ENCODE results near the gene ABO.

ABO gene

DNA sequence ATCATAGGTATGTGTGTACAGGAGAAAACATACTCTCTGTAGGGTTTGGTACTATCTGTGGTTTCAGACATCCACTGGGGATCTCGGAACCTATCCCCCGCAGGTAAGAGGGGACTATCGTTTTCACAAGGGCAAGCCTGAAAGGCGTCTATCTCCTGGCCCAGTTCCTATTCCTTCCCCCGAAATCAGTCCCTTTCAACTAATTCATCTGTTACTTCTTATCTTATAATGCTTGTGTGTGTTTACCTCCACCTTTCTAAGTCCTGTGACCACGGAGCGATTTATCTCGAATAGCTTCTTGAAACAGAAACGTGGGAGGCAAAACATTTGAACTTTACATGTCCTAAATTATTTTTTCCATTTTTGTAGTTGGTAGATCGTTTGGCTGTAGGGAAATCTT lies 11.4 kb downstream of the ABO start:
- Histone ChIP-seq H3K9me2 (replicated peaks; ENCODE audit: control insufficient read depth, low read length) (no peaks in the 10 kb centered on the region), H3K9me3 (ENCODE audit: control insufficient read depth, insufficient read depth, low read length) (no peaks in the 10 kb centered on the region), H3K79me2 (ENCODE audit: control insufficient read depth, low read length) (no peaks in the 10 kb centered on the region), H3K36me3 (ENCODE audit: control insufficient read depth, low read length) (no peaks in the 10 kb centered on the region), H3K4me1 (ENCODE audit: control insufficient read depth, low read length) (no peaks in the 10 kb centered on the region), H3K27me3 (ENCODE audit: control insufficient read depth, low read length) (peaks cover 3% of the 10 kb centered on the region), H3K27ac (ENCODE audit: low read depth, low read length) (no peak overlapping the region), H4K20me1 (ENCODE audit: control insufficient read depth, insufficient read depth, low read depth, low read length) (no peaks in the 10 kb centered on the region), H3K4me2 (ENCODE audit: low read length) (no peak overlapping the region), H3K4me3 (ENCODE audit: low read length) (no peak overlapping the region), H3F3A (ENCODE audit: control insufficient read depth, insufficient read depth) (no peaks in the 10 kb centered on the region)
- TF ChIP-seq EZH2phosphoT487 (IDR thresholded peaks at IDR 0.05; ENCODE audit: borderline replicate concordance, low read length), result no peak
- TF ChIP-seq, protein P1, sequence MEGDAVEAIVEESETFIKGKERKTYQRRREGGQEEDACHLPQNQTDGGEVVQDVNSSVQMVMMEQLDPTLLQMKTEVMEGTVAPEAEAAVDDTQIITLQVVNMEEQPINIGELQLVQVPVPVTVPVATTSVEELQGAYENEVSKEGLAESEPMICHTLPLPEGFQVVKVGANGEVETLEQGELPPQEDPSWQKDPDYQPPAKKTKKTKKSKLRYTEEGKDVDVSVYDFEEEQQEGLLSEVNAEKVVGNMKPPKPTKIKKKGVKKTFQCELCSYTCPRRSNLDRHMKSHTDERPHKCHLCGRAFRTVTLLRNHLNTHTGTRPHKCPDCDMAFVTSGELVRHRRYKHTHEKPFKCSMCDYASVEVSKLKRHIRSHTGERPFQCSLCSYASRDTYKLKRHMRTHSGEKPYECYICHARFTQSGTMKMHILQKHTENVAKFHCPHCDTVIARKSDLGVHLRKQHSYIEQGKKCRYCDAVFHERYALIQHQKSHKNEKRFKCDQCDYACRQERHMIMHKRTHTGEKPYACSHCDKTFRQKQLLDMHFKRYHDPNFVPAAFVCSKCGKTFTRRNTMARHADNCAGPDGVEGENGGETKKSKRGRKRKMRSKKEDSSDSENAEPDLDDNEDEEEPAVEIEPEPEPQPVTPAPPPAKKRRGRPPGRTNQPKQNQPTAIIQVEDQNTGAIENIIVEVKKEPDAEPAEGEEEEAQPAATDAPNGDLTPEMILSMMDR (IDR thresholded peaks at IDR 0.05; ENCODE audit: low read depth, low read length, poor library complexity, severe bottlenecking), result no peak

DNA sequence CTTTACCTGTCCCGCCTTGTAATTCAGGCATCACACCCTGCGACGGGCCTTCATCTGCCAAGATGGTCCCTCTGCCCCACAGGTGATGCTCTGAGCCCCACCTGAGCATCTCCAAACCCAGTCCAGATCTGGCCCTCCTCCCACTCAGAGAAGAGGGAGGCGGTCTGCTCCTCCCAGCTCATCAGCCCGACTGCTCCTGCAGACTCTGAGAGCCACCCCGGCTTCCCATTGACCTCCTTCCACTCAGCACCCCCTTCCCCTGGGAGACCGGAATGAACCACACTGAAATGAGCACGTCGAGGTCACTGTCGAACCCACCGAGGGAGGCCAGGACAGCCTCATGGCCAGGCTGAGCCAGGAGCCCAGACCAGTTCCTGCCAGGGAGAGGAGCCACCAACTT lies 12.8 kb downstream of the ABO start:
- no peaks in the 10 kb centered on the region for H3F3A ChIP-seq (ENCODE audit: control insufficient read depth, insufficient read depth)

DNA sequence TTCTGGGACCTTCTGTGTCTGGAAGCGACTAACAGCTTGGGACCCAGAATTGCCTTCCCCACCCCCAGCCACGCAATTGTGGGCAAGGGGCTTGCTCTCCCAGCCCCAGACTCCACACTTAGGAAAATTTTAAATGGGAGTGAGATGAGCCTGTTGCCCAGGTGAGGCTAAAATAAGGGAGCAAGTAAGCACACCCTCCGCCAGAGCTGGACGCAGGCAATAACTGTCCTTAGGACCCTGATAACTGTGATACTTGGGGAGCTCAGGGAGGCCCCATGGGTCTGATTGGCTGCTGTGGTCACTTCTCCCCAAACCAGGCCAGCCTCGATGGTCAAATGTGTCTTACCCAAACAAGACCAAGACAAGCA lies 13.3 kb downstream of the ABO start:
- H3K9me3 ChIP-seq (ENCODE audit: control insufficient read depth, insufficient read depth, low read length), result no peaks in the 10 kb centered on the region
- H4K20me1 ChIP-seq (ENCODE audit: control insufficient read depth, insufficient read depth, low read depth, low read length), result no peaks in the 10 kb centered on the region
- TF ChIP-seq EZH2phosphoT487 (IDR thresholded peaks at IDR 0.05; ENCODE audit: borderline replicate concordance, low read length), result no peak
- TF ChIP-seq, protein P1 (IDR thresholded peaks at IDR 0.05; ENCODE audit: low read depth, low read length, poor library complexity, severe bottlenecking), result no peak
- H3K4me1 ChIP-seq (ENCODE audit: control insufficient read depth, low read length), result no peaks in the 10 kb centered on the region
- H3K4me2 ChIP-seq (ENCODE audit: low read length), result no peak overlapping the region
- H3K27me3 ChIP-seq (ENCODE audit: control insufficient read depth, low read length), result no peaks in the 10 kb centered on the region; the same call in 1 of the 2 replicates
- H3K79me2 ChIP-seq (ENCODE audit: control insufficient read depth, low read length), result no peaks in the 10 kb centered on the region
- no peak overlapping the region for H3K4me3 ChIP-seq (ENCODE audit: low read length)
- no peaks in the 10 kb centered on the region for H3K36me3 ChIP-seq (ENCODE audit: control insufficient read depth, low read length)
- H3K9me2 ChIP-seq (replicated peaks; ENCODE audit: control insufficient read depth, low read length), result no peaks in the 10 kb centered on the region
- no peak overlapping the region for H3K27ac ChIP-seq (ENCODE audit: low read depth, low read length)
- H3F3A ChIP-seq (ENCODE audit: control insufficient read depth, insufficient read depth), result no peaks in the 10 kb centered on the region

More for the DNA sequence above, 12.8 kb downstream of the ABO start:
- no peak overlapping the region for H3K4me2 ChIP-seq (ENCODE audit: low read length)
- H3K27me3 ChIP-seq (ENCODE audit: control insufficient read depth, low read length), result no peaks in the 10 kb centered on the region; the same call in 1 of the 2 replicates
- H4K20me1 ChIP-seq (ENCODE audit: control insufficient read depth, insufficient read depth, low read depth, low read length), result no peaks in the 10 kb centered on the region
- no peaks in the 10 kb centered on the region for H3K4me1 ChIP-seq (ENCODE audit: control insufficient read depth, low read length)
- no peak overlapping the region for H3K27ac ChIP-seq (ENCODE audit: low read depth, low read length)
- no peak overlapping the region for H3K4me3 ChIP-seq (ENCODE audit: low read length)
- H3K9me2 ChIP-seq (replicated peaks; ENCODE audit: control insufficient read depth, low read length), result no peaks in the 10 kb centered on the region
- H3K79me2 ChIP-seq (ENCODE audit: control insufficient read depth, low read length), result no peaks in the 10 kb centered on the region
- H3K9me3 ChIP-seq (ENCODE audit: control insufficient read depth, insufficient read depth, low read length), result no peaks in the 10 kb centered on the region
- TF ChIP-seq EZH2phosphoT487 (IDR thresholded peaks at IDR 0.05; ENCODE audit: borderline replicate concordance, low read length), result no peak
- TF ChIP-seq, protein P1 (IDR thresholded peaks at IDR 0.05; ENCODE audit: low read depth, low read length, poor library complexity, severe bottlenecking), result no peak
- H3K36me3 ChIP-seq (ENCODE audit: control insufficient read depth, low read length), result no peaks in the 10 kb centered on the region

All from DOHH2 (cell line).